GM18507 (cell line): ENCODE results near the gene ZFAND2B.
"Not testable (repeated sequence)": the region's sequence is repeated elsewhere in the genome, so short reads cannot be mapped to it uniquely, and the experiment has no call there.

Experiments used
- DNase-seq: peaks from one replicate; pipeline ENCODE4 v3.0.0; 2011; ENCODE audit warnings: low read depth; ENCODE audit not compliant: insufficient read length; ENCODE audit errors: extremely low spot score
- FAIRE-seq: peaks from 2 replicates; lab custom pipeline; 2011; peaks lifted over from hg19 to GRCh38; lab: Jason Lieb, UNC

ZFAND2B gene

DNA sequence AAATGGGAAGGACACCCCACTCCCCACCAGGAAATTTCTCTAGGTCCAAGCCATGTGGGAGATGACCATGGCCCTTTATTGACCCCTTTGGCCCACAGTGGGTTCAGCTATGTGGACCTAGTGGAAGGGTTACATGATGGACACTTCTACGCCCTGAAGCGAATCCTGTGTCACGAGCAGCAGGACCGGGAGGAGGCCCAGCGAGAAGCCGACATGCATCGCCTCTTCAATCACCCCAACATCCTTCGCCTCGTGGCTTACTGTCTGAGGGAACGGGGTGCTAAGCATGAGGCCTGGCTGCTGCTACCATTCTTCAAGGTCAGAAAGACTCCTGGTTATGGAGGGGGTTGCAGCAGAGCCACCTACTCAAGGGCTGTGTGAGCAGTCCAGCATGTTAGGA lies 40.0 kb downstream of the ZFAND2B start:
- DNase-seq: no peak
- no peak for FAIRE-seq

DNA sequence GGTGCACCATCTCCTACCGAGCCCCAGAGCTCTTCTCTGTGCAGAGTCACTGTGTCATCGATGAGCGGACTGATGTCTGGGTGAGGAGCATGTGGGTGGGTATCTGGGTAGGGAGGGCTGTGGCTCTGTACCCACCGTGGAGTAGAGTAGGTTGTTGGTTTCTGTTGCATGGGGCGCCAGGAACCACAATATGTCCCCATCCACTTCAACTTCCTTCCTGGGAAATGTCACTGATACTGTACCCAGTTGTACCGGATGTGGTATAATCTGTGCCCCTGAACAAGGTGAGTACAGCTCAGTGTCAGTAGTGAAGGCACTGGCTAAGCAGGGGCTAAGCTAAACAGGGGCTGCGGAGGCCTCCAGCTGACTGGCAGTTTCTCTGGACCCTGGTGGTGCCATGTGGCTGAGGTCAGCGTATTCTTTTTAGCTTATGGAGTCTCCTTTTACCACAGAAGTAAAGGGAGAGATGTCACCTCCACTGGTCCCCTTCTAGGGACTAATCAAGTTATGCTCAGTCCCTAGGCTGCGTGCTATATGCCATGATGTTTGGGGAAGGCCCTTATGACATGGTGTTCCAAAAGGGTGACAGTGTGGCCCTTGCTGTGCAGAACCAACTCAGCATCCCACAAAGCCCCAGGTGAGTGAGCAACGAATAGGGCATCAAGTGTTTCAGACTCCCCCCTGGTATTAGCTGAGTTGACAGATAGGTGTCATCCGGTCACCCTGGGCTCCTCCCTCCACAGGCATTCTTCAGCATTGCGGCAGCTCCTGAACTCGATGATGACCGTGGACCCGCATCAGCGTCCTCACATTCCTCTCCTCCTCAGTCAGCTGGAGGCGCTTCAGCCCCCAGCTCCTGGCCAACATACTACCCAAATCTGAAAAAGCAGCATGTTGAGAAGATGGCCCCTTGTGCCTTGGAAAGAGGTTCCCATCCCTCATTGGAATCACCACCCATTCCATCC lies 41.4 kb downstream of the ZFAND2B start:
- no peak for DNase-seq
- no peak for FAIRE-seq

DNA sequence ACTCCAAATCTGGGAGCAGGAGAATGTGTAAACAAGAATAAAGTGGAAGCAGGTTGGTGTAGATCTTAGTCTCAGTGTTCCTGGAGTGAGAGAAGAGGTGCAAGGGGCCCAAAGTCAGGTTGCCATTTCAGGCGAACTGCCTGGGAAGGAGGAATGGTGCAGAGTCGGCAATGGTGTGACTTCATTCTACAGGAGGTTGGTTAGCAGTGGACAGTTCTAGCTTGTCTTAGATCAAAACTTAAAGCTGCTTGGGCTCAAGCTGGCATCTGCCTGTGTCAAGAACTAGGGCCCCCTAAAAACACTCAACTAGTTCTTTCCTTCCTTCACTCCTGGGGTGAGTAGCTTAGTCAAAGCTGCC lies 42.2 kb downstream of the ZFAND2B start:
- DNase-seq: no peak
- FAIRE-seq: no peak

DNA sequence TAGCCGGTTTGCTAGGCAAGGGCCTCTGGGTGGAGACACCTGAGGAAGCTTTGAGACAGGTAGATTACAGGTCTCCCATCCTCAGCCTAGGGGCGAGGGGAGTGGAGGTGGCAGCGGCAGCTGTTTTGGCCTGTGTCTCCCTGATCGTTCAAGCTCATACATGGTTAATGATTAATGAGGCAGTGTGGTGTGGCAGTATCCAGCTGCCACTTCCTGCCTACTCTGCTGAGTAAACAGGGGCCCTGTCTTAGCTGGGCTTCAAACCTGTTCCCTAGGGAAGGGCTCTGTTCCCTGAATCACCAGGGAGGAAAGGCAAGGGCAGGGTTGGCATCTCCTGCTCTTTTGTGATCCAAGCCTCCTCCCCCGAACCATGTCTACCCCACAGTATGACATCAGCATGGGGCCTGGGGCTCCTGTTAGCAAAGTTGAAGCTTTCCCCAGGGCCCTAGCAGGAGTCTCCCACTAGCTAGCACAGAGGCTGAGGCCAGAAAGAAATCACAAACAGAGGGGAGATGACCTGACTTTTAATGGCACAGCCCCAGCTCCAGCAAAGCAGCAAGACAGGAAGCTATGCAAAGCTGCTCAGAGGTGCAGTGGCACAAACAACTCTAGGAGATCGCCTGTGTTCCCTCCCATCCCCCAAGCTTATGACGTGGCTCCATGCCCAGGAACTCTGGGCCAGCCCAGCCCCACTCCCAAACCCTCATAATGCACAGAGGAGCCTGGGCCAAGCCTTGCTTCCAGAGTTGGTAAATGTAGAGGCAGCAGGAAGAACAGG lies 42.8 kb downstream of the ZFAND2B start:
- DNase-seq (no peak), FAIRE-seq (peak; percentile 82)

DNA sequence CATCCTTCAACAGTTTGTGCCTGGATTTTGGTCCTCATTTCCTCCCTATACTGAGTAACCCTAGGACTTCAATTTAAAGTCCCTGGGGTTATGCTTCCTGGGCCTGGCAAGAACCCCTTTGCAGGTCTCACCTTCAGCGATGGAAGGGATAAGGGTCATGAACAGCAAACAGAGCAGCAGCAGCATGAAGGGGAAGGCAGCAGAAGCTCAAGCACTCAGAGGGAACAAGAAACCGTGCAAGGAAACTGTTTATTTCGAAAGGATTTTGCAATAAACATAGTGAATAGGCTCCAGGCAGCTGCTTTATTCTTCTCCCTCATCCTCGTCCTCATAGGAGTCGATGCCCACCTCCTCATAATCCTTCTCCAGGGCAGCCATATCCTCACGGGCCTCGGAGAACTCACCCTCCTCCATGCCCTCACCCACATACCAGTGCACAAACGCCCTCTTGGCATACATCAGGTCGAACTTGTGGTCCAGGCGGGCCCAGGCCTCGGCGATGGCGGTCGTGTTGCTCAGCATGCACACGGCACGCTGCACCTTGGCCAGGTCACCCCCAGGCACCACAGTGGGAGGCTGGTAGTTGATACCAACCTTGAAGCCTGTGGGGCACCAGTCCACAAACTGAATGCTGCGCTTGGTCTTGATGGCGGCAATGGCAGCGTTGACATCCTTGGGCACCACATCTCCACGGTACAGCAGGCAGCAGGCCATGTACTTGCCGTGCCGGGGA lies 43.6 kb downstream of the ZFAND2B start:
- FAIRE-seq: no peak
- no peak for DNase-seq

DNA sequence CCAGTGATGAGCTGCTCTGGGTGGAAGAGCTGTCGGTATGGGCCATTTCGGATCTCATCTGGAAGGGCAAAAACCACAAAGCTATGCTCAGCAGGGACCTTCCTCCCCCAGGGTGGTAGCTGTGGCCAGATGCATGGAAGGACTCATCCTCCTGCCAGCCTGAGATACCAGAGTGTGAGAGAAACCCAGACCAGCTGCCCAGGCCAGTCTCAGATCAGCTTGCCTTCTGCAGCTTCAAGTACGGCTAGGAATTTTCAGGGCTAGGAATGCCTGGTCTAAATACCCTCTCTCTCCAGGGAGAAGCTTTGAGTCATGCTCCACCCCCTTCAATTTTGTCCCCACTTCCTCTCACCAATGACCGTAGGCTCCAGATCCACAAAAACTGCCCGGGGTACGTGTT lies 45.1 kb downstream of the ZFAND2B start:
- no peak for DNase-seq

DNA sequence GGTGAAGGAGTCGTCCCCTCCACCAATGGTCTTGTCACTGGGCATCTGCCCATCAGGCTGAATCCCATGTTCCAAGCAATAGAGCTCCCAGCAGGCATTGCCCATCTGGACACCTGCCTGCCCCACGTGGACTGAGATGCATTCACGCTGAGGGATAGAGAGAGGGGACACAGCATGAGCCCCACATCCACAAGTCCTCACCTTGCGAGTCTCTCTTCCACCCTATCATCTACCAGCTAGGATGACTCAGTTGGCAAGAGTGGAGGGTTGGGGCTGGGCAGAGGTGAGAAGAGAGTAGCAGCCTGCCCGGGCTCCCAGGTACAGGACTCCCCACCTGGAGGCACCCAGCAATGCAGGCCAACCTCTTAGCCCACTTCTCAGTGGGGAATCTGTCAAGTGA lies 45.5 kb downstream of the ZFAND2B start:
- FAIRE-seq: no peak
- no peak for DNase-seq

More for the DNA sequence above, 45.1 kb downstream of the ZFAND2B start:
- FAIRE-seq: no peak

DNA sequence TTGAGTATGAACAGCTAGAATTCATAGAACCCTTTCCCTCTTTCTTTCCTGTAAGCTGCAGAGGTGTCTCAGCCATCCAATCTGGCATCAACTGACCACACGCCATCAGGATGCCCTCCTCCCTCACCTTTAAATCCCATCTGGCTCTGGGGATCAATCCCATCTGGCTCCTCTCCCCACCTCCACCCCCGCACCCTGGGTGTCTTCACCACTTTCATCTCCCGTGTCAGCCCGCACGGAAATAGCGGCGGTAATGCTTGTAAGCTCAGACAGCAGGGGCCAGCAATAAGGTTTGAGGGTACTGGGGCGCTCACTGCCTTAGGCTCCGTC lies 46.0 kb downstream of the ZFAND2B start:
- FAIRE-seq (no peak), DNase-seq (no peak)

DNA sequence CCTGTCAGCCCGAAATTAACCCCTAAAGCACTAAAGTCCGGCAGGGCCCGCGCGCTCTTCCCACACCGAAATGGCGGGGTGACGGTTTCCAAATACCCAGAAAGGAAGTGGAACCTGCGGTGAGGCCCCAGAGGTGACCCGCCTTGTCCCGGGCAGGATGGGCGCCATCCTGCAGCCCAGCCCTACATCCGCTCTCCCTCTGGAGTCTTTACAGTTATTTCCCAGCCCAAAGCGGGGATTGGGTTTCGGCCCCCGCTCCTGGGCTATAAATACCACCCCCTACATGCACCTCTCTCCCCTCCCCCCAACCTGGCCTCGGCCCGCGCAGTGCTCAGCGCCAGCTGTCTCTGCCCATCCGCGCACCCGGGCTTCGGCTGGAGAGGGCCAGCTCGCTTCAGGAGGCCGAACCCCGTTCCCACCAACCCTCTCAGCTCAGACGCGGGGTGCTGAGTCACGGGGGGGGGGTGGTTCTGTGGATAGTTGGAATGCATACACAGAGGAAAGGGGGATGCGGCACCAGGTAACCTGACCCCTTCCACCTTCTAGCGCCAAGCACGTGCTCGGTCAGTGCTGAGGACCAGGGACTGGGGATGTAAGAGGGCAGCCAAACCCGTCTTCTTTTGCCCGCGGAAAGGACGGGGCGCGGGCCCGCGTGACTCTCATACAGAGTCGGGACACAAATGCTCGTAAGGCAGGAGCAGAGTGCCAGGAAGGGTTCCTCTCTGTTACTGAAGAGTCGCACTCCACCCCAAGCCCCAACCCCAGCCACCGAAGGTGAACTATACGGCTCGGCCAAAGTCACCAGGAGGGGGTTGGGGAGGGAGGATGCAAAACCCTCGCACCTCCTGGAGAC lies 46.5 kb downstream of the ZFAND2B start, which contains the start of gene TUBA4B:
TSS of gene TUBA4B (plus strand) at position 344 of the 853 bp plus-strand sequence. CDS start at position 509, 165 bp downstream.
- peak; percentile 62 for FAIRE-seq
- DNase-seq: no peak

DNA sequence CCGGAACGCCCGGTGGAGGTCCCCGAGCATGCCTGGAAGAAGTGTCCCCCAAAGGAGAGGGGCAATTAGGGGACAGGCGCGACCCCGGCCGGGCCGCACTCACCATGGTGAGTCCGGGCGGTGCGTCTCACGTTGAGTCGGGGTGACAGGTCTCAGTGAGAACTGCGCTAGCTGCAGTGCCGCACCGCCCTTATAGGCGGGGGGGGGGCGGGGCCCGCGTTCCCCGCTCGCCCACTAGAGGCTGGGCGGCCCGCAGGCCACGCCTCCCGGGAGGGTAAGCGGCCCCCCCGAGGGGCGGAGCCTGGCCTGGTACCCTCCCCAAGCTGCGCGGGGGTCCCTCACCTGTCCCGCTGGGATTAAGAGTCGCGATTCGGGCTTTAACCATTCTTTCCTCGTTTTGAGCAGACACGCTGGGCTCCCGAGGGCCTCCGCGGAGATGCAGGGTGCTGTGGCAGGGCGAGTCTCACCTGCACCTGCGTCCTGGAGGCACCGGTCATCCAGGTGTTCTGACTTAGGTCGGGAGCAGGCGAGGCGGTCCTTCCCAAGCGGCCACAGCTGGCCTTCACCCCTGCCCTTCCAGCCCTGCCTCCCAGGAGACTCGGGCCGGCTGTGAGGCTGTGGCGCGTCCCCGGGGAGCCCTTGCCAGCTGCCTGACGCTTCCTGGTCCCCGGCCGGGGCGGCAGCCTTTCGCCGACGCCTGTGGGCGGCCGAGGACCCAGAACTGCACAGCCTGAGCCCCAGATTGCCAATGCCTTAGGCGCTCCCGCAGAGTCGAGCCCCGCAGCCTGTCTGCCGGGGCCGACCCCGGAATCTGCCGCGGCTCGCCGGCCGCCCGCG lies 47.4 kb downstream of the ZFAND2B start, which contains the start of gene TUBA4A:
TSS of gene TUBA4A (minus strand) at position 166 of the 837 bp plus-strand sequence. CDS start at position 106, 60 bp downstream.
- peak; percentile 87 for FAIRE-seq
- peak; percentile 94 for DNase-seq

DNA sequence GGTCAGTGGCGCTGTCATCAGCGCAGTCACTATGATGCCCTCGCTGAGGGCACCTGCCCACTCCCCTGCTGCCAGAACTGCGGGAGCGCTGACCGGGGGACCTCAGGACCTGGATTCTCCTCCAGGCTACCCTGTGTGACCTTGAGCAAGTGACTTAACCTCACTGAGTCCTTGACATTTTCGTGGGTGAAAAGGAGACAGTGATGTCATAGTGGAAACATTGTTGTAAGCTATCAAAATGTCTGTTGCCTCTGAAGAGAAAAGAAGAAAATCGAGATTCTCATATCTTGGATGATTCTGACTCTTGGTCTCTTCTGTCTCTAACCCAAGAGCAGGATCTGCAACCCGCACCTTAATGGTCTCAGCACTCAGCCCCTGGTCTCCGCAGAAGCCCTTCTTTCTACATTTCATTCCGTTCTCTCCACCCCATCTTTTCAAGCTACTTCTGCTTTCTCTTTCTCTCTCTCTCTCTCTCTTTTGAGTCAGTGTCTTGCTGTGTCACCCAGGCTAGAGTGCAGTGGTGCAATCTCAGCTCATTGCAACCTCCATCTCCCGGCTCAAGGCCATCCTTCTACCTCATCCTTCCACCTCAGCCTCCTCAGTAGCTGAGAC lies 48.1 kb downstream of the ZFAND2B start:
- DNase-seq: no peak
- peak; percentile 69 for FAIRE-seq

DNA sequence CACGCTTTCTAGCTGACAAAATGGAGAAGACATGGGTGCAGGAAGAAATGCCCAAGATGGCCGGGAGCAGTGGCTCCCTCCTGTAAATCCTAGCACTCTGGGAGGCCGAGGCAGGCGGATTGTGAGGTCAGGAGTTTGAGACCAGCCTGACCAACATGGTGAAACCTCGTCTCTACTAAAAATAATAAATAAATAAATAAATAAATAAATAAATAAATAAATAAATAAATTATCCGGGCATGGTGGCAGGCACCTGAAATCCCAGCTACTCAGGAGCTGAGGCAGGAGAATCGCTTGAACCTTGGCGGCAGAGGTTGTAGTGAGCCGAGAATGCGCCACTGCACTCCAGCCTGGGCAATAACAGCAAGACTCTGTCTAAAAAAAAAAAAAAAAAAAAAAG lies 52.4 kb downstream of the ZFAND2B start:
- DNase-seq, FAIRE-seq: not testable (repeated sequence)
